ENCODE measurements around the gene MAGI2.

MAGI2 gene

GRCh38 chr7:78718212-78718611 lies 735.3 kb downstream of the MAGI2 start:
- TF ChIP-seq CTCF (IDR thresholded peaks at IDR 0.05; ENCODE audit: low read depth, low read length): no peak
- DNase-seq (ENCODE audit: extremely low read depth, low read depth): no peak

- DNase-seq (ENCODE audit: extremely low read depth, low read depth): no peak
- TF ChIP-seq CTCF (IDR thresholded peaks at IDR 0.05; ENCODE audit: low read depth, low read length): no peak
These were observed 736.6 kb downstream of the MAGI2 start for GRCh38 chr7:78716876-78717275.

GRCh38 chr7:78714356-78714755 lies 739.1 kb downstream of the MAGI2 start:
- no peak for DNase-seq (ENCODE audit: extremely low read depth, low read depth)
- no peak for TF ChIP-seq CTCF (IDR thresholded peaks at IDR 0.05; ENCODE audit: low read depth, low read length)

- TF ChIP-seq CTCF (IDR thresholded peaks at IDR 0.05; ENCODE audit: low read depth, low read length): no peak
- DNase-seq (ENCODE audit: extremely low read depth, low read depth): no peak
These were observed 741.4 kb downstream of the MAGI2 start for GRCh38 chr7:78712111-78712510.

GRCh38 chr7:78709658-78710057 lies 743.8 kb downstream of the MAGI2 start:
- no peak for DNase-seq (ENCODE audit: extremely low read depth, low read depth)
- TF ChIP-seq CTCF (IDR thresholded peaks at IDR 0.05; ENCODE audit: low read depth, low read length): no peak

GRCh38 chr7:78704504-78704903 lies 749.0 kb downstream of the MAGI2 start:
- no peak for DNase-seq (ENCODE audit: extremely low read depth, low read depth)
- no peak for TF ChIP-seq CTCF (IDR thresholded peaks at IDR 0.05; ENCODE audit: low read depth, low read length)

GRCh38 chr7:78703391-78703790 lies 750.1 kb downstream of the MAGI2 start:
- no peak for DNase-seq (ENCODE audit: extremely low read depth, low read depth)
- no peak for TF ChIP-seq CTCF (IDR thresholded peaks at IDR 0.05; ENCODE audit: low read depth, low read length)

All from AG09319 (cell line).